Embryonic facial prominence (tissue), 1 donor: ENCODE measurements around the gene KRTAP1-5.
"Not testable (repeated sequence)": the region's sequence is repeated elsewhere in the genome, so short reads cannot be mapped to it uniquely, and the experiment has no call there.

Experiments used
- DNase-seq: peaks from one replicate; pipeline ENCODE4 v3.0.0-alpha.2; 2016; ENCODE audit errors: extremely low spot score

The KRTAP1-5 gene

GRCh38 chr17:41048441-41048840 is 21.4 kb upstream of the KRTAP1-5 start:
- DNase-seq, result no peak

DNA sequence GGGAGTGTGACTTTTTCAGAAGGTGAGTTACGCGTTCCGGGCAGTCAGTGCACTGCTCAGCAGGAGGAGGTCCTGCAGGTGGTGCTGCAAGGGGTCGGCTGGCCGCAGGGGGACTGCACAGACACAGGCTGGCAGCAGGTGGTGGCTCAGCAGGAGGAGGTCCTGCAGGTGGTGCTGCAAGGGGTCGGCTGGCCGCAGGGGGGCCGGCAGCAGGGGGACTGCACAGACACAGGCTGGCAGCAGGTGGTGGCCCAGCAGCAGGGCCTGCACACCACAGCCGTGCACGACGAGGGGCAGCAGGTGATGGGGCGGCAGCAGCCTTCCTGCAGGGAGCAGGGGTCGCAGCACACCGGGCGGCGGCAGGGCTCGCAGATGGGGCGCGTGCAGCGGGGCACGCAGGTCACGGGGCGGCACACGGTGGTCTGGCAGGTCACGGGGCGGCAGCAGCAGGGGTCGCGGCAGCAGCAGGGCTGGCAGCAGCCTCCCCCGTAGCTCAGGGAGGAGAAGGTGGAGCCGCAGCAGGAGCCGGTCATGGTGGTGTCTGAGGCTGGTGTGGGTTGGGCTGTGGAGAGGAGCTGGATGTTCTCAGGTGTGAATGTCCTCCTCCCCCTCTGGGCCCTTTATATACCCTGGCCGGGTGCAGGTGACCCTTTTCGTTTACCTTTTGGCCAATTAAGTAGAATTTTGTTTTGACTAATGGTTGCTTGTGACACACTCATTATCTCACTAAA is 19.9 kb upstream of the KRTAP1-5 start, which contains the start of gene KRTAP2-1:
KRTAP2-1 (minus strand) TSS at position 582 of the 731 bp plus-strand sequence; CDS start at position 533, 49 bp downstream.
- DNase-seq, result not testable (repeated sequence)

- no peak for DNase-seq
Observed at GRCh38 chr17:41042953-41043352, 15.9 kb upstream of the KRTAP1-5 start.

- not testable (repeated sequence) for DNase-seq
Observed at GRCh38 chr17:41040783-41041571, 14.0 kb upstream of the KRTAP1-5 start, which contains the start of gene KRTAP1-1. TSS of gene KRTAP1-1 (minus strand) at chr17:41041450. CDS start at chr17:41041397, 53 bp downstream.

GRCh38 chr17:41037853-41038350 is 10.9 kb upstream of the KRTAP1-5 start:
- DNase-seq, result no peak

DNA sequence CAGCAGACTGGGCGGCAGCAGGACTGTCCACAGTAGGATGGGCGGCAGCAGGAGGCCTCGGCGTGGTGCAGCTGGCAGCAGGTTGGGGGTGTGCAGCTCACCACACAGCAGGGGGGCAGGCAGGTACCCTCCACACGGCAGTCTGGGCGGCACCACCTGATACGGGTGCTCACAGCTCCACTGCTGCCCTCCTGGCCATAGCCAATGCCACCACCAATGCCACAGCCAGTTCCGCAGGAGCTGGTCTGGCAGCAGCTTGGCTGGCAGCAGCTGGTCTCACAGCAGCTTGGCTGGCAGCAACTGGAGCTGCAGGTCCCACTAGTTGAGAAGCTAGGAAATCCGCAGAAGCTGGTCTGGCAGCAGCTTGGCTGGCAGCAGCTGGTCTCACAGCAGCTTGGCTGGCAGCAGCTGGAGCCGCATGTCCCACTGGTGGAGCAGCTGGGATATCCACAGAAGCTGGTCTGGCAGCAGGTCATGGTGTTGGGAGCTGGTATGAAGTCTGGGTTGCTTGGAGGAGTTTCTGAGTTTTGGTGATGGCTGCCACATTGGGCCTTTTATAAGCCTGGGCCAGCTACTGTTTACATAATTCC is 7.4 kb upstream of the KRTAP1-5 start, which contains the start of gene KRTAP1-3:
KRTAP1-3 (minus strand) TSS at position 529 of the 590 bp plus-strand sequence; CDS start at position 476, 53 bp downstream.
- not testable (repeated sequence) for DNase-seq

DNA sequence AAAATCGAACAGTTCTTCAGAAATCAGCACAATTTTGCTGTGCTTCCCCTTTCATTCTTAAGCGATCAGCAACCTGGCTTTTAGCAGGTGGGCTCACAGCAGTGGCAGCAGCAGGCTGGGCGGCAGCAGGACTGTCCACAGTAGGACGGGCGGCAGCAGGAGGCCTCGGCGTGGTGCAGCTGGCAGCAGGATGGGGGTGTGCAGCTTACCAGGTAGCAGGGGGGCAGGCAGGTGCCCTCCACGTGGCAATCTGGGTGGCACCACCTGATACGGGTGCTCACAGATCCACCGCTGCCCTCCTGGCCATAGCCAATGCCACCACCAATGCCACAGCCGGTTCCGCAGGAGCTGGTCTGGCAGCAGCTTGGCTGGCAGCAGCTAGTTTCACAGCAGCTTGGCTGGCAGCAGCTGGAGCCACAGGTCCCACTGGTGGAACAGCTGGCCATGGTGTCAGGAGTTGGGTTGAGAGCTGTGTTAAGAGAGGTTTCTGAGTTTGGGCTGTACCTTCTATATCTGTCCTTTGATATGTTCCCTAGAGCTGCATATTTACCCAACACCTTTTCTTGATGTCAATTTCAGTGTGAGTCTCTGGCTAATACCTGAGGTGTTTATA is 2.7 kb upstream of the KRTAP1-5 start, which contains the start of gene KRTAP1-4:
KRTAP1-4 (minus strand) TSS at position 563 of the 613 bp plus-strand sequence; CDS start at position 446, 117 bp downstream.
- no peak for DNase-seq

- DNase-seq, result no peak
Observed at GRCh38 chr17:41024697-41025096, 2.3 kb downstream of the KRTAP1-5 start.

- no peak for DNase-seq
Observed at GRCh38 chr17:41020336-41020735, 6.7 kb downstream of the KRTAP1-5 start.

- DNase-seq, result no peak
Observed at GRCh38 chr17:41019415-41019814, 7.6 kb downstream of the KRTAP1-5 start.

DNA sequence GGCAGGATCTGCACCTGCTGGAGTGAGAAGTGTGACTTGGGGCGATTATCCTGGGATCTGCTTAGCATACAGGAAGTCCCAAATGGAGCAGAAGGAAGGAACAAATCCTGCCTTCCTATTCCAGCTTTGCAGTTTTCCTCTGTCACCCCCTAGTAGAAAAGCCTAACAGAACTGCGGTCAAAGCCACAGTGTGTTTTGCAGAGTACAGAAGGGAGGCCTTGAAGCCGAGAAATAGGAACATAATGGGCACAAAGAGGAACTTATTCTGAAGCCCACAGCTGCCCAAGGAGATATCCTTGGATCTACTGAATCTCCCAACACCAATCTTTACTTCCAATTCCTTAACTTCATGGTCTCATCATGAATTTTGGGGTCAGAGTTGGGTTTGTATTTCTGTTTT is 8.5 kb downstream of the KRTAP1-5 start:
- DNase-seq, result no peak

DNA sequence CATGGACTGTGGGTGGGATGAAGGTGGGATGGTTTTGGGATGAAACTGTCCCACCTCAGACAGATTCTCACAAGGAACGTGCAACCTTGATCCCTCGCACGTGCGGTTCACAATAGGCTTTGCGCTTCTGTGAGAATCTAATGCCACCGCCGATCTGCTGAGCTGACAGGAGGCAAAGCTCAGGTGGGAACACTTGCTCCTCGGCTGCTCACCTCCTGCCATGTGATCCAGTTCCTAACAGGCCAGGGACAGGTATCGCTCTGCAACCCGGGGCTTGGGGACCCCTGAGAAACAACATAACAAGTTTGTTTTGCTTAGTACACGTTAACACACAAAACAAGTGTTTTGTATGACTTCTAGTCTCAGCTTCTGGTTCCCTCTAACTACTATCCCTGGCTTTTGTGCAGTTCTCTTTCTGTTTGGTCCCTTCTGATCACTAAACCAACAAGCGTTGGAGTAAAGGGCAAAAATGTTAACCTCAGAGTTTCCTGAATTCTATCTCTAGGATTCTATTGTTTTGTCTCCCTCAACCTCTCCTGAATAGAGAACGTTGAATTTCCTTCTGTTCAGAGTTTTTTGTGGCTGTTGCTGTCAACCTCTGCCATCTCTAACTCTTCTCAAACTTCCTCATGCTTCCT is 10.3 kb downstream of the KRTAP1-5 start:
- no peak for DNase-seq

DNA sequence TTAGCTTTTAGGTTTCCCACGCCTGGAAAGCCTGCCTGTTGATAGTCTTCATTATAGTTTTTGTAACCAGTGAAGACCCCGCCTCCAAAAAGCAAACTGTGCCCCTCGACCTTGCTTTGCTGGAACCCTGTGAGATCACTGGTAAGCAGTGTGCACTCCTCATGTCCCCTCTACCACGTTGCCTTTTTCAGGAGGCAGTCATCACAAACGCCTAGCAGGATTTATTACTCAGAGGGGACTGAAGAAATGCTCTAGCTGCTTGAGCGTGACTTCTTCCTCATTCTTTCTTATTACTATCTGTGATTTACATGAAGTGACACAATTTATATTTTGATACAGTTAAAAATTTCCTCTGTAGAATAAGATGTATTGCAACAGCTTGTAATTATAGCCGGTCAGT is 11.6 kb downstream of the KRTAP1-5 start:
- no peak for DNase-seq

DNA sequence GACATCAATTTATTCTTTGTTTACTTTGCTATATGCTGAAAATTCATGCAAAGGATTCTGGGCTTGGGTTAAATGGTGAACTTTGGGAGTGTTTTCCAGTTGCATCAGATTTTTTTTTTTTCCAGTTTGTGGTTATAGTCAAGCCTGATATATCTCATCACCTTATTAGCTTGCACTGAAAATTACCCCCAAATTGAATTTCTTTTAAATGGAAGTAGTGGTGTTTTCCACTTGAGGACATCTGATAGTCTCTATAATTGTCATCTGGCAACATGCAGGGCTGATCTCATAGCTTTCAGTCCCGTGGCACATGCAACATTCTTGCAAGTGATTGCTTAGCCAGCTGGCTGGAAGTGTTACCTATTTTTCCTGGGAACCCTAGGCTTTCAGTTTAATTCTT is 13.4 kb downstream of the KRTAP1-5 start:
- no peak for DNase-seq

DNA sequence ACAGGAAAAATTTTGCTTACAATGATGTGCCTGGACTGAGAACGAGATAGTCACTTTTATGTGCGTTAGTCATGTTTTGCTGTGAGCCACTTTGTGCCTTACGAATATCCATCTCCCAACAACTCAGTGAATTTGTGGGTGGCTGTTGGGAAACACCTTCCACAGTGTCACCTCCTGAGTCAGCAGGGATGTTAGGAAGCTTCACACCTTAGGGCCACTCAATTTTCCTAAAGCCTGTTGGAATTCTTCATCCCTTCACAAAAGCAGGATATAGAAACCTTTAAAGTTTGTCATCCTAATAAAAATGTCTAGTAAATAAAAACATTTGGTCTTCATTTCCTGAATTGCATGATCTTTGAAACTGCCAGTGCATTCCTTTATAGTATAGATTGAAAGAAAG is 13.8 kb downstream of the KRTAP1-5 start:
- no peak for DNase-seq

DNA sequence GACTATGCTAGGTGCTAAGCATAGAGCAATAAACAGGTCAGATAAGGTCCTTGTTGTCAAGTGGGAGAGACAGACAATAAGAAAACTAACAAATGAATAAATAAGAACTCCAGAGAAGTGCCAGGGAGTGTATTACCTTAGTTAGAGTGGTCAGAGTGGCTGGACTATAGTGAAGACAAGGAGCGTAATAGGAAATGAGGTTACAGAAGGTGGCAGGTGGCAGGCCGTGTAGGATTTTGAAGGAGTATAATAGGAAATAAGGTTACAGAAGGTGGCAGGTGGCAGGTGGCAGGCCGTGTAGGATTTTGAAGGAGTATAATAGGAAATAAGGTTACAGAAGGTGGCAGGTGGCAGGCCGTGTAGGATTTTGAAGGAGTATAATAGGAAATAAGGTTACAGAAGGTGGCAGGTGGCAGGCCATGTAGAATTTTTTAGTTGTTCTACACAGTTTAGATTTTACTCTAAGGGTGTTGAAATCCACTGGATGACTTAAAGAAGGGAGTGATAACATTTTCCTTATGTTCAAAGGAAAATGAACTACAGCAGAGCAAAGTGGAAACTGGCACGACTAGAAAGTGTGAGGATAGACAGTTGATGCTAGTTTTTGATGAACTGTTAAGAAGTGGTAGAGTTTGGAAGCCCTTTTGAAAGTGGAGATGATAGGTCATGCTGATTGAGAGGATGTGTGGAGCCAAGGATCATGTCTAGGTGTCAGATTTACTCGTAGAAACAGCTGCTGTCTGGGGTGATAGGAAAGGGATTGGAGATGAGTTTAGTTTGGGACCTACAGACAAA is 14.5 kb downstream of the KRTAP1-5 start:
- DNase-seq, result no peak

DNA sequence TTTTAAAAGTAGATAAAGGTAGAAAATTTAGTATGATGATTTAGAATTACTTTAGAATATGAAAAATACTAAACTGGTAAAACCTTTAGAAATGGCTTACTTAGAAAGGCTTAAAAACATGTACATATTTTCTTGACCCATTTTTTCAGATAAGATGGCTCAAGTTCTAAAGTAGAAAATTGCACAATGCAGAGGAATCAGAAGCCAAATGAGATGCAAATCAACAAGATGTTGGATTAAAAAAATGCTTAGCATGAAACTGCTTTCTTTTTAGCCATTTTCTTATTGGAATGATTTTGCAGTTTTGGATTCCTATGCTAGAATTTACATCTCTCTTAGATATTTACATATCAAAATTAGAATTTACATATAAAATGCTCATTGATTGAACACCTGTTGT is 16.6 kb downstream of the KRTAP1-5 start:
- no peak for DNase-seq

GRCh38 chr17:41009936-41010335 is 17.1 kb downstream of the KRTAP1-5 start:
- DNase-seq, result no peak

DNA sequence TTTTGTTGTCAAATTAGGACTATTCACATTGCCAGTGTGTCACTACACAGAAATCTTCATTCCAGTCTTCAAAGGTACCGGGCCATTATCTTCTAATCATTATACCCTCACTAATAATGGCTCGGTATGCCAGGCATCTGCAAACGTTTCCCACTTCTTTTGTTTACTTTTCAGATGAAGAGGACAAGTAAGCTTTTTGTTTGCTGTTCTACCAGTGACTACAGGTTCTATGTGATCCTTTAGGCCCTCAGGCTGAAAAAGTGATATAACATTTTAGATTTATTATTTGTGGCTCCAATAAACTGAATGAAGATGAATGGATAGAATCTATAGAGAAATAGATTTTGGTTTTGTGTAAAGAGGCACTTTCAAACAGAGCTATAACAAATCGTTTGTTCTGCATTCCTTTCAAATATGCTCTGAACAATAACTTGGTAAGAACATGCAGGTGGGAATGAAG is 17.7 kb downstream of the KRTAP1-5 start:
- no peak for DNase-seq

- no peak for DNase-seq
Observed at GRCh38 chr17:41008811-41009210, 18.2 kb downstream of the KRTAP1-5 start, which contains the start of gene KRTAP3-1. TSS of gene KRTAP3-1 (minus strand) at chr17:41009128. CDS start at chr17:41009074, 54 bp downstream.
